Peyer's patch (tissue), 4 donors: Measurements from ENCODE around the gene GLS2. TPM values are rescaled to one million over a fixed set of nuclear protein-coding genes. Genes with fewer than 3 reads are reported as not detected.
A peak's percentile ranks its signal among the peaks of the same experiment; 100 is the strongest.

Experiments
- DNase-seq, 3 donors: peaks; one replicate each; pipeline ENCODE4 v3.0.0-alpha.2; 2017 to 2019
- H3K27ac ChIP-seq, 4 donors: fragments of 200-600 bp; sonication (generic); one replicate each; pipeline ENCODE4 v1.5.1; 2016 to 2019
- H3K27me3 ChIP-seq, 2 donors: fragments of 200-600 bp; sonication (generic); one replicate each; pipeline ENCODE4 v1.5.1; 2019
- H3K36me3 ChIP-seq, 3 donors: fragments of 200-600 bp; sonication (generic); one replicate each; pipeline ENCODE4 v1.5.1; 2016 to 2019
- H3K4me1 ChIP-seq, 4 donors: fragments of 200-600 bp; sonication (generic); one replicate each; pipeline ENCODE4 v1.5.1; 2016 to 2019
- H3K4me3 ChIP-seq, 4 donors: fragments of 200-600 bp; sonication (generic); 1 replicate in 3 of 4; 2 replicates in 1 of 4; pipeline ENCODE4 v1.5.1; 2016 to 2019; ENCODE audit warnings: mild to moderate bottlenecking in 1 of 4
- H3K9me3 ChIP-seq, 4 donors: fragments of 200-600 bp; sonication (generic); one replicate each; pipeline ENCODE4 v1.5.1; 2016 to 2019; ENCODE audit warnings: mild to moderate bottlenecking in 1 of 4
- POLR2A ChIP-seq, 2 donors: fragments of 450-650 bp; IDR thresholded peaks; one replicate each; pipeline ENCODE4 v1.5.1; 2017; ENCODE audit warnings: antibody characterized with exemption in 2 of 2, mild to moderate bottlenecking in 2 of 2, moderate library complexity in 2 of 2
- total RNA-seq, 4 donors: library from RNA; depleted of rRNA; stranded (reverse); fragments of >200 nt; gene quantifications; one replicate each; pipeline ENCODE4 v1.1.0, GENCODE V29; 2016
- TF ChIP-seq, protein P1 (sequence below), 6 experiments: fragments of 450-650 bp in 4 of 6; fragments of 200-600 bp in 2 of 6; sonication (generic) in 1 of 6; IDR thresholded peaks; one replicate each; pipeline ENCODE4 v1.5.1; 2017 to 2019; ENCODE audit warnings: antibody characterized with exemption in 6 of 6, mild to moderate bottlenecking in 3 of 6, moderate library complexity in 1 of 6

The GLS2 gene
- total RNA-seq, 4 donors from 2014 or later, result 1.5 to 6.6 (median 2.6) TPM

DNA sequence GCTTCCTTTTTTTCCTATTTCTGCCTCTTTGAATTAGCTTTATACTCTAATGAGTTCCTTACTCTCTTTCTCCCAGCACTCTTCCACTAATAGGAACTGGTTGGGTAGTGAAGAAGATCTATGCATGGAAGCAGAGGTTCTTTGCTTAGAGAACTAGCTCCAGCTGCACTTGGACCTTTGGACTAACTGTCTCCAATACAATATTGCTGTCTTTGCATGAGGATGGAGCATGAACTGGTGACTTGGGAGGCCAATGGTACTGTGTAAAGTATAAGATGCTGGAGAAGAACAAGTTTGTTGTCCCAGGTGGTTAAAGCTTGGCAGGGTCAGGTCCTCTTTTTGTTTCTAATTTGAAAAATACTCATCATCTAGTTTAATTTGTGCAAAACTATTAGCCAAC, 2.4 kb upstream of the GLS2 start:
- H3K36me3 ChIP-seq, result no peaks in the 10 kb centered on the region
- TF ChIP-seq, protein P1, sequence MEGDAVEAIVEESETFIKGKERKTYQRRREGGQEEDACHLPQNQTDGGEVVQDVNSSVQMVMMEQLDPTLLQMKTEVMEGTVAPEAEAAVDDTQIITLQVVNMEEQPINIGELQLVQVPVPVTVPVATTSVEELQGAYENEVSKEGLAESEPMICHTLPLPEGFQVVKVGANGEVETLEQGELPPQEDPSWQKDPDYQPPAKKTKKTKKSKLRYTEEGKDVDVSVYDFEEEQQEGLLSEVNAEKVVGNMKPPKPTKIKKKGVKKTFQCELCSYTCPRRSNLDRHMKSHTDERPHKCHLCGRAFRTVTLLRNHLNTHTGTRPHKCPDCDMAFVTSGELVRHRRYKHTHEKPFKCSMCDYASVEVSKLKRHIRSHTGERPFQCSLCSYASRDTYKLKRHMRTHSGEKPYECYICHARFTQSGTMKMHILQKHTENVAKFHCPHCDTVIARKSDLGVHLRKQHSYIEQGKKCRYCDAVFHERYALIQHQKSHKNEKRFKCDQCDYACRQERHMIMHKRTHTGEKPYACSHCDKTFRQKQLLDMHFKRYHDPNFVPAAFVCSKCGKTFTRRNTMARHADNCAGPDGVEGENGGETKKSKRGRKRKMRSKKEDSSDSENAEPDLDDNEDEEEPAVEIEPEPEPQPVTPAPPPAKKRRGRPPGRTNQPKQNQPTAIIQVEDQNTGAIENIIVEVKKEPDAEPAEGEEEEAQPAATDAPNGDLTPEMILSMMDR (IDR thresholded peaks at IDR 0.05), result no peak
- TF ChIP-seq POLR2A (IDR thresholded peaks at IDR 0.05), result no peak
- no peaks in the 10 kb centered on the region for H3K27me3 ChIP-seq
- peaks cover 0 to 12% (median 3%) of the 10 kb centered on the region in 4 donors for H3K4me1 ChIP-seq
- no peak overlapping the region for H3K27ac ChIP-seq
- H3K4me3 ChIP-seq, result no peak overlapping the region
- no peaks in the 10 kb centered on the region for H3K9me3 ChIP-seq
- no peak for DNase-seq

DNA sequence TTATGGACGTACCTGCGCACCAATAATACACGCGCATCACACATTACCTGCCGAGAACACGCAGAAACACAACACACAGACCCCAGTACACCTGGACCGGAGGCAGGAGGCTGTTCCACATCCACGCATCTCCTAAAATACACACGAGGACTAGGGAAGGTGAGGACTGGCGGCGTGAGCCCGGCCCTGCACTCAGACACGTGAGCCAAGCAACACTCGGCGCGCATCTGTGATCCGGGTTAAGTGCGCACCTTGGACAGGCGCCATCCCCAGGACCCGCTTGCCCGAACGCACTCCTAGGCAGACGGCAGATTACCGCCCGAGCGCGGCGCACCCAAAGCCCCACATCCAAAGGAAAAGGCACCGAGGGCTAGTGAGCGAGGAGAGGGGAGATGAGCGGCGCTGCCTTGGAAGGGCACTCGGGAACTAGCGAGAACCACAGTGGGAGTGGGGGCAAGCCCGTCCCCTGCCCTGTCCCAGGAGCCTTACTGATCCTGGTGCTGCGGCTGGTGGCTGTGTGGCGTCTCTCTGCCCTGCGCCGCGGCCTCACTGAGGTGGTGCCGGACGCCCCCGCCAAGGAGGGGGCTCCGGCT, 417 bp downstream of the GLS2 start:
- no peak for TF ChIP-seq POLR2A (IDR thresholded peaks at IDR 0.05)
- TF ChIP-seq, protein P1 (IDR thresholded peaks at IDR 0.05), result no peak
- Histone ChIP-seq H3K4me3 (peak overlapping the region; percentile 43 to 77 (median 64)), H3K4me1 (peaks cover 0 to 12% (median 3%) of the 10 kb centered on the region in 4 donors), H3K36me3 (no peaks in the 10 kb centered on the region), H3K27me3 (no peaks in the 10 kb centered on the region), H3K27ac (peak overlapping the region in 1 of 4 donors; percentile 75), H3K9me3 (no peaks in the 10 kb centered on the region)
- DNase-seq, result peak; percentile 36 to 61 (median 56)

DNA sequence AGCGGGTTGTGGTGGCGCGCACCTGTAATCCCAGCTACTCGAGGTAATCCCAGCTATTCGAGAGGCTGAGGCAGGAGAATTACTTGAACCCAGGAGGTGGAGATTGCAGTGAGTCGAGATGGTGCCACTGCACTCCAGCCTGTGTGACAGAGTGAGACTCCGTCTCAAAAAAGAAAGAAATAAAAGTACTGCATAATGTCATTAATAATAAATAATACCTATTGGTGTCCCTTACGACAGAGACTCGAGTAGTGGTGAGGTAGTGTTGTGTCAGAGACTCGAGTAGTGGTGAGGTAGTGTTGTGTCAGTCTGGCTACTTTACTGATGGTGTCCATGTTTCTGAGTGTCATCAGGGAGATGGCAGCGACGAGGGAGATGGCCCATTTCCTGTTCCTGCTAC, 1.3 kb downstream of the GLS2 start:
- no peak for DNase-seq
- Histone ChIP-seq H3K36me3 (no peaks in the 10 kb centered on the region), H3K4me1 (peaks cover 0 to 12% (median 3%) of the 10 kb centered on the region in 4 donors), H3K27me3 (no peaks in the 10 kb centered on the region), H3K4me3 (no peak overlapping the region), H3K27ac (no peak overlapping the region), H3K9me3 (no peaks in the 10 kb centered on the region)
- no peak for TF ChIP-seq POLR2A (IDR thresholded peaks at IDR 0.05)
- TF ChIP-seq, protein P1 (IDR thresholded peaks at IDR 0.05), result no peak

DNA sequence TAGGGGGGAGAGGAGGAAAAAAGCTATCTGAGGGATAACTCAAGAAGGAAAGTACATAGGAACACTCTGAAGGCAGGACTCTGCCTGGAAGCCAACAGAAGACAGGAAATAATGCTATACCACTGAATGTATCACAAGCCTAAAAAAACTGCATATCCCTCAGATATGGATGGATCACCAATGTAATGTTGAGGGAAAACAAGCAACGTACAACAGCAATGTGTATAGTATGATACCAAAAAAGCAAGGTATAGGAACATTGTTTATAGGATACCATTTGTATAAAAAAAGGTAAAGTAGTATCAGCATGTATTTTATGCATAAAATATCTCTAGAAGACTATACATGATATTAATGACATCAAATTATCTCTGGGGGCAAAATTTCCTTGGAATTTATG, 3.4 kb downstream of the GLS2 start:
- no peak for DNase-seq
- Histone ChIP-seq H3K9me3 (no peaks in the 10 kb centered on the region), H3K36me3 (no peaks in the 10 kb centered on the region), H3K4me1 (peaks cover 0 to 12% (median 3%) of the 10 kb centered on the region in 4 donors), H3K27ac (no peak overlapping the region), H3K4me3 (no peak overlapping the region), H3K27me3 (no peaks in the 10 kb centered on the region)
- no peak for TF ChIP-seq POLR2A (IDR thresholded peaks at IDR 0.05)
- TF ChIP-seq, protein P1 (IDR thresholded peaks at IDR 0.05), result no peak

GRCh38 chr12:56479625-56480024, 8.3 kb downstream of the GLS2 start:
- Histone ChIP-seq H3K9me3 (no peaks in the 10 kb centered on the region), H3K27ac (no peak overlapping the region), H3K36me3 (no peaks in the 10 kb centered on the region), H3K4me3 (no peak overlapping the region), H3K27me3 (no peaks in the 10 kb centered on the region), H3K4me1 (no peaks in the 10 kb centered on the region)
- no peak for DNase-seq
- TF ChIP-seq, protein P1 (IDR thresholded peaks at IDR 0.05), result no peak
